Measurements from ENCODE around the gene FAH.

Gene FAH

GRCh38 chr15:80174017-80174746 is 21.4 kb downstream of the FAH start:
- peak in 1 of 2 experiments; percentile 10 for DNase-seq

DNA sequence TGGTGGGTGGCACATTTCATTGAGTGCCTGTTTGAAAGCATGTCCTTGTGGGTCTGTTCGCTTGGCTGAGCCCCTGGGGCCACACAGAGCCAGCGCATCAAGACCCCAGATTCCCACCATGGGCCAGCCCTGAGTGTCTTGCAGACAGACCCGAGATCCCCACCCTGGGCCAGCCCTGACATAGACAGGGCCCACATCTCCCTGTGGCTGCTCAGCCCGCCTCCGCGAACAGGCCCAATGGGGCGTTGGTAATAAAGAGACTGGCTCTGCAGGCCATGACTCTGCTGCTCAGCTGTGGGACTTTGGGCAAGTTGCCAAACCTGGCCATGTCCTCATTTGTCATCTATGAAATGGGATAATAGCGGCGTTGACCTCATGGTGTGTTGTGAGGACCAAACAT is 22.6 kb downstream of the FAH start:
- DNase-seq, result no peak

GRCh38 chr15:80176443-80176842 is 23.6 kb downstream of the FAH start:
- DNase-seq, result no peak

DNA sequence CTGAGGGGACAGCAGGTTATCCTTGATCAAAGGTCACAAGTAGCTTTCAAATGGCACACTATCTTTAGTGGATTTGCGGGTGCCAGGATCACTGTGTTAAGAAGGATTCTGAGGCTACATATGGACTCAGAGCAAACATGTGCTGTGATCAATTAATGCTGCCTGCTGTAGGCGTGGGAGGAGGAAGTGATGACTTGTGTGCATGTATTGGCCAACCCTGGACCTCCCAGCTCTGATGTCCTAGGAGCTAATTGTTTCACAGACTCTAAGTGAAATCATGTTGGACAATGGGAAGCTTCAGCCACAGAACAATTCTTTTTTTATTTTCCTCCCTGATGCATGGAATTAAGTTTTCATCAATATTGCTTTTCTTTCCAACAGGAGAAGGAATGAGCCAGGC is 24.4 kb downstream of the FAH start:
- DNase-seq, result no peak

- DNase-seq, result peak in 1 of 2 experiments; percentile 22
These were observed 26.4 kb downstream of the FAH start for GRCh38 chr15:80179025-80179759.

DNA sequence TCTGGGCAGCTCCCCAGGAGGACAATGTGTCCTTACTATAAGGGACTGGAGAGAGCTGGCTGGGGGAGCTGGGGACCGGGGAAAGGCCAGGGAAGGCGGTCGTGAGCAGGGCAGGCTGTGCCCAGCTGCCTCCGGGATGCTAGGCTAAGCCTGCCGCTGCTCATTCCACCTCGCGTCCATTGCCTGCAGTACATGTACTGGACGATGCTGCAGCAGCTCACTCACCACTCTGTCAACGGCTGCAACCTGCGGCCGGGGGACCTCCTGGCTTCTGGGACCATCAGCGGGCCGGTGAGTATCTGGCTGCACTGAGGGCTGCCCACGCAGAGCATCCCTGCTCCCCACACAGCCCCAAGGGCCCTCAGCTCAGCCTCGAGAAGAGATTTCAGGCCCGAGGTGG is 27.1 kb downstream of the FAH start:
- DNase-seq, result no peak

- no peak for DNase-seq
These were observed 27.7 kb downstream of the FAH start for GRCh38 chr15:80180468-80180867.

GRCh38 chr15:80180986-80181385 is 28.2 kb downstream of the FAH start:
- DNase-seq, result no peak

DNA sequence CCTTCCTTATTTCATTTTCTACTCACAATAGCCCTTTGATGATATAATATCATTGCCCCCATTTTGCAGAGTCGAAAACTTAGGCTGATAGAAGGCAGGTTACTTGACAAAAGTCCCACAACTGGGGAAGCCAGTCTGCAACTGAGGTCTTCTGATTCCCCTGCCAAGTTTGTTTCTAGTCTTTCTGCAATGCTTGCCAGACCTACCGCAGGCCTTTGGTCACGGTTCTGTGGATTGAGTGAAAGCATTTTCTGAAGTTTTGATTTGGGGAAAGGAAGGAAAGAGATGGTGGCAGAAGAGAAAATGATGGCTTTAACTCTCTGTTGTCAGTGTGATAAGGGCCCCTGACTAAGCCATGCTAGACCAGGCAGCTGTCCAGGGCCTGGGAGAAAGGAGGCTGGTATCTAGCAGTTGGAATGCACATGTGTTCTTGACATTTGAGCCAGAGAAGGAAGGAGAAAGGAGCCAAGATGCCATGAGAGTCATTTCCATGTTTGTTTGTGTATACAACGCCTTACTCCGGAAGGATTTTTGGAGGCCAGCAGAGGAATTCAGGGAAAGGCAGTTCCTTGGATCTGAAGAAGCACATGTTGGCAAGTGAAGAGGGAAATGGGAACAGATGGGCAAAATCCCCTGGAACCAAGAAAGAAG is 29.9 kb downstream of the FAH start:
- DNase-seq, result peak; percentile 8 to 72

GRCh38 chr15:80183306-80183705 is 30.5 kb downstream of the FAH start:
- DNase-seq, result no peak

DNA sequence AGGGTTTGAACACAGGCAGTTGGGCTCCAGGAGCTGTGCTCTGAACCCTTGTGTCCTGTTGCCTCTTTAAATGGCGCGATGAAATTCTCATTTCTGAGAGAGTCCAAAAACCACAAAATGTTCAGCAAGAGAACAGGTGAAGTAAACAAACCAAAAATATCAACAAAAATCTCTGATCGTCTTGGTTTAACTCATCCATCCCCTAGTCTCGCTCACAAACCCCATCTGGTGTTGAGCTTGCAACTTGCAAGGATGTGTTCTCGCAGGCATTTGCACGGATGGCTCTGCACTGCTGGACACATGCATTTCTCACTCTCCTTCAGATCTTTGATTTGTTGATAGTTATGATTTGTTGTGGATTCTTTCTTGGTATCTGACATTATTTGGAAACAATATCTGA is 31.1 kb downstream of the FAH start:
- DNase-seq, result no peak

DNA sequence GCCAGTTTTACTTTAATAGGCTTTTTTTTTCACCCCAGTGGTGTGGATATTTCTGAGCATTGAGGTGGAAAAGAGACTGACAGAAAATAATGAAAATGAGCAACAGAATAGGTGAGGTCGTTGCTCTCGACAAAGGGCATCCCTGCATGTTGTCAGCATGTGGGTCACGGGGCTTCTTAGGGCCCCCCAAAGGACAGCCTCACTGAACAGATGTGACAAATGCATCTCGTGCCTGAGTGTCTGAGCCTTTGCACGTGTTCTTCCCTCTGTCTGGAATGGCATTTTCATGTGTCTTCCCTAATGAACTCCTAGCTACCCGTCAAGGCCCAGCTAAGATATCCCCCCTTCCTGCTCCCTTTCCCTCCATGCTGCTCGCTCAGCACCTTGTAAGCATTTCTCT is 31.8 kb downstream of the FAH start:
- DNase-seq, result no peak

GRCh38 chr15:80185152-80185551 is 32.4 kb downstream of the FAH start:
- DNase-seq, result no peak

DNA sequence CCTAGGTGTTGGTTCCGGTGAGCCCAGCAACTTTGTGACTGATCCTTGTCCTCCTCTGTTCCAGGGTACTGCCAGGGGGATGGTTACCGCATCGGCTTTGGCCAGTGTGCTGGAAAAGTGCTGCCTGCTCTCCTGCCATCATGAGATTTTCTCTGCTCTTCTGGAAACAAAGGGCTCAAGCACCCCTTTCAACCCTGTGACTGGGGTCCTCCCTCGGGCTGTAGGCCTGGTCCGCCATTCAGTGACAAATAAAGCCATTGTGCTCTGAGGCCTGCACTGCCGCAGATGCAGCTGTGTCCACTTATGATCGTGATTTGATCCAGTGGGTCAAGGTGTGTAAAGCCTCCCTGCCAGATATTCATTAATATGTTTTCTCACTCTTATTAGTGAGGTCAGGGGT is 33.3 kb downstream of the FAH start:
- no peak for DNase-seq

DNA sequence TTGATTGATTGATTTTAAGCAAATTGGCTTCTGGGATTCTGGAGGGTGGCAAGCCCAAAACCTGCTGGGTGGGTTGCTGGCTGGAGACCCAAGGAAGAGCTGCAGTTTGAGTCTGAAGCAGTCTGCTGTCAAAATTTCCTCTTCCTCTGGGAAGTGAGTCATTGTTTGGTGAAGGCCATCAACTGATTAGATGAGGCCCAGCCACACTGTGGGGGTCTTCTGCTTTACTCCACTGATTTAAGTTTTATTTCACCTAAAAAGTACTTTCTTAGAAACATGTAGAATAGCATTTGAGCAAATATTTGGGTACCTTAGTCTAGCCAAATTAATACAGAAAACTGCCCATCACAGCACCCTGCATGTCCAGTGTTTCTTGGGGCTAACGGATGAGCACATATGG is 33.8 kb downstream of the FAH start:
- no peak for DNase-seq

DNA sequence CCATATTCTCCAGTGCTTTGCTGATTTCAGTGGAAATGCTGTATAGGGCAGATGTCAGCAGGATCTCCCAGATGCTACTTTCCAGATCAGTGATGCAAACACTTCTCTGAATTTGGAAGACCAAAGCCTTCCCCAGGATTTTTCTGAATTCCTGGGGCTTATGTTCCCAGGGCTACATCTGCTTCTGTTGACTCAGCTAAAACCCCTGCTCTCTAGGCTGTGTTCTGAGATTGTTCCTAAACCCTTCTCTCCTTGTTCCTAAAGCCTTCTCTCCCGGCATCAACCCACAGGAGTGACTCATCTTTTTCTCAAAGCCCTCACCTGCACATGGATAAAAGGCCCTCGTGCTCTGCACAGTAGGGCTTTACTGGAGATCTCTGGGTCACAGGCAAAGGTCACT is 35.5 kb downstream of the FAH start:
- no peak for DNase-seq

- DNase-seq, result no peak
These were observed 38.4 kb downstream of the FAH start for GRCh38 chr15:80191198-80191597.

DNA sequence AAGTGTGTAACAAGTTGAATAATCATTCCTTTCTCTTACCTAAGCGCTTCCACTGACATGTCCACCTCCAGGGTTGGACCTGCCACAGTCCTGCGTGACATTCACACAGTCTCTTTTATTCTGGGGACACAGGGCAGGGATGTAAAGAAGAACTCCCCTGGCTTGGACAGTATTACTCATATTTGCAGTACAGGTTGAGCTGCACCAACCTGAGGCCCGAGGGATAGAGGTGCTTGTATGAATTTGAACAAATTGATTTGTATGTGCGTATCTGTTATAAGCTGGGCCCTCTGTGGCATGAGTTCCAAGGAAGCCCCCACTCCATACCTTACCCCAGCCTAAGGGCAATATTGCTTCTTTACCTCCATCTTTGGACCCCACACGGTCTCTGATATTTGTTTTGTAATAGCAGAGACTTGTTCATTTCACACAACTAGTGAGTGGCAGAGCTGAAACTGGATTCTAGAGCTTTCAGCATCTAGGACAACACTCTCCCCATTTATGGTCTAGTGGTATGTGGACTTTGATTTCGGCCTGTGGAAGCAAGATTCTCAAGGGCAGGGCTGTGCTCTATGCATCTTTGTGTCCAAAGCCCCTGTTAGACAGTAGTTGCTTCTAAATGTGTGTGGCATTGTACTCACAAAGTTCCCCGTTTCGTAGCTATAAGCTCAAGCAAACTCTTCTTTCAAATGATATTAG is 39.2 kb downstream of the FAH start:
- DNase-seq, result no peak

- DNase-seq, result no peak
These were observed 41.4 kb downstream of the FAH start for GRCh38 chr15:80194186-80194585.

DNA sequence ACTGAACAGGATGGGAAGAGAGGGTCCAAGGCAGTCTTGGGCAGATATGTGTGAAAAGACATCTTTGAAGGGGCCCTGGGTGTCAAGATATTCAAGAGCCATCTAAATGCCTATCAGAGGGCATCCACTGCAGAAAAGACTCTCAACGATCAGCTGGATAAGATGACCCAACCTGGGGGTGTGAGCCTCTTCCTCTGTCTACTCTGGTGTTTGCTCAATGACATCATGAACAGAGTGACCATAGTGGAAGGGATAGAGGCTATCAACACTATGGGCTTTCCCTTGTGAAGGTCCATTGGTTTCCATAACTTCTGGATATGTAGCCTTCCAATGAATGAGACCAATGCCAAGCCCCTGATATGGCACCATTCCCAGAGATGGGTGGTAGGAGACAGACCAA is 42.1 kb downstream of the FAH start:
- no peak for DNase-seq

DNA sequence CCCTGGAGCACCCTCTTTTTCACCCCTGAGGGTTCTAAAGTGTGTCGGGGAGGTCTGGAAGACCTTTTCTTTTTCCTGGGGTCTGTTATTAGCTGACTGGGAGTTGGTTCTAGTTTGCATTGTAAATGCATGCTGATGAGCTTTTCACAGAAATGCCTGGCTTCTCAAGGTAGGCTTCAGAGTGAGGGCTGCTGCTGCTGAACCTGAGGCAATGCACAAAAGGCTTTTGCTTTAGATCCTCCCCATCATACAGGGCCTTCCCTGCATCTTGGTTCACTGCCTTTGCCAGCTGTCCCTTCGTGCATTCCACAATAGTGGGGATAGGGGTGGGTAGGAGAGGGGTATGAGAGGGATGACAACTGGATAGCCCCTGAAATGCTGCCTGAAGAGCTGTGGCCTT is 46.6 kb downstream of the FAH start:
- DNase-seq, result no peak

- DNase-seq, result no peak
These were observed 47.1 kb downstream of the FAH start for GRCh38 chr15:80199869-80200268.

DNA sequence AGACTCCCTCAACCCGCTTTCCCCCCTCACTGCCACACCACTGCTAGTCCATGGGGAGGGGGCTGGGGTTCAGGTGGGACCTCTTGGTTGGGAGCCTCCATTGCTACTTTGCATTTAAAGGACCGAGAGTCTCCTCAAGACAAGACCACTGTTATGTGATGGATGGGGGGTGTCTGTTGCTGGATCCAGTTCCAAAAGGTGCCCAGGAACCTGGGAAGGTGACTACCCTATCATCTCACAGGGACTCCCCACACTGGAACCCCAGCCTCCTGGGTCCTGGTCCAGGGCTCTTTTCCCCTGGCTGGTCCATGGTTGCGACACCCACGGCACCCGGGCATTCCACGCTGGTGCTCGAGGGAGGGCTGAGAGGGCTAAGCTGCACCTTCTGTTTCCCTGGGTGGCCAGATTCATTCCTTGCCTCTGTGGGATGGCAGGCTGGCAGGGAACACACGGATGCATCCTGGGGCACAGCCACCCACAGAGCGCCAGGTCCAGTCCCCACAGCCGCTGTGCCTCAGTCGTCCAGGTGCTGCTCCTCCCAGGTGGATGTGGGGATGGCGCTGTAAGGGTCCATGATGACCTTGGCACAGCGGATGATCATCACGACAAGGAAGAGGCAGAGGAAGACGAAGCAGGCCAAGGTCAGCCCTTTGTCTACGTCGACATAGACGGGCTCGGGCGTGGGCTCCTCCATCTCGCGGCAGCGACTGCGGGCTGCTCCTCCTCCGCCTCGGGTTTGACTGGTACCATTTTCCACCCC is 48.6 kb downstream of the FAH start:
- no peak for DNase-seq

Measured in NCI-H446 (cell line).